Measurements from ENCODE around the gene SLC30A5.
A peak's percentile ranks its signal among the peaks of the same experiment; 100 is the strongest.
"Not testable (repeated sequence)": the region's sequence is repeated elsewhere in the genome, so short reads cannot be mapped to it uniquely, and the experiment has no call there.

The SLC30A5 gene

GRCh38 chr5:69093771-69094482 is at the start of gene SLC30A5:
Gene SLC30A5, plus strand, starts transcription at chr5:69094014. Its CDS starts 242 bp downstream, at chr5:69094256.
- DNase-seq (ENCODE audit: low read depth in 2 of 2) = peak; percentile 97 to 99

DNA sequence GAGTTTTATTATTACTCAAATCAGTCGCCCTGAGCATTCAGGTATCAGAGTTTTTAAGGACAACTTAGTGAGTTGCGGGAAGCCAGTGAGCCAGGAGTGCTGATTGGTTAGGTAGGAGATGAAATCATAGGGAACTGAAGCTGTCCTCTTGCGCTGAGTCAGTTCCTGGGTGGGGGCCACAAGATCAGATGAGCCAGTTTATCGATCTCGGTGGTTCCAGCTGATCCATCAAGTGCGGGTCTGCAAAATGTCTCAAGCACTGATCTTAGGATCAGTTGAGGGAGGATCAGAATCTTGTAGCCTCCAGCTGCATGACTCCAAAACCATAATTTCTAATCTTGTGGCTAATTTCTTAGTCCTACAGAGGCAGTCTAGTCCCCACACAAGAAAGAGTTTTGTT is 48.6 kb upstream of the SLC30A5 start:
- DNase-seq (ENCODE audit: low read depth in 2 of 2) = not testable (repeated sequence)

GRCh38 chr5:69046375-69046957 is 47.3 kb upstream of the SLC30A5 start:
- no peak for DNase-seq (ENCODE audit: low read depth in 2 of 2)

- DNase-seq (ENCODE audit: low read depth in 2 of 2) = no peak
Measured at GRCh38 chr5:69048230-69048629, 45.6 kb upstream of the SLC30A5 start.

- no peak for DNase-seq (ENCODE audit: low read depth in 2 of 2)
Measured at GRCh38 chr5:69049151-69049550, 44.7 kb upstream of the SLC30A5 start.

DNA sequence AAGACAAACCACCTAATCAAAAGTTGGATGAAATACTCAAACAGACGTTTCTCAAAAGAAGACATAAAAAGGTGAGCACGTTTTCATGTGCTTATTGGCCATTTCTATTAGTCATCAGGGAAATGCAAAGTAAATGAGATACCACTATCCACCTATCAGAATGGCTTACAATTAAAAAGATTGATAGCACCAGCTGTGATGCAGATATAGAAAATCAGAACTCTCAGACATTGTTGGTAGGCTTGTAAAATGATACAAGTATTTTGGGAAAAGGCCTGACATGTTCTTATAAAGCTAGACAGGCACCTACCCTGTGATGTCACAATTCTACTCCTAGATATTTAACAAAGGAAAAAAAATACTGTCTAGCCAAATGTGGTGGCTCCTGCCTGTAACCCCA is 44.0 kb upstream of the SLC30A5 start:
- no peak for DNase-seq (ENCODE audit: low read depth in 2 of 2)

DNA sequence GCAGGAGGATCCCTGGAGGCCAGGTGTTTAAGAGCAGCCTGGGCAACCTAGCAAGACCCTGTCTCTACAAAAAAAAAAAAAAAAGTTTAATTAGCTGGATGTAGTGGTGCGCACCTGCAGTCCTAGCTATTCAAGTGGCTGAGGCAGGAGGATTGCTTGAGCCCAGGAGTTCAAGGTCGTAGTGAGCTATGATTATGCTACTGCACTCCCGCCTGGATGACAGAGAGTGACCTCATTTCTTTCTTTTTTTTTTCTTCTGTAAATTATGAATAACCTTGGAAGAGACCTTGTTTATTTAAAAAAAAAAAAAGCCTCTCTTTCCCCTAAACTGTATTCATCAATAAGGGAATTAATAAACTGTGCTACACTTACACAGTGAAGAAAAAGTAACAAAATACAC is 43.6 kb upstream of the SLC30A5 start:
- DNase-seq (ENCODE audit: low read depth in 2 of 2) = no peak

DNA sequence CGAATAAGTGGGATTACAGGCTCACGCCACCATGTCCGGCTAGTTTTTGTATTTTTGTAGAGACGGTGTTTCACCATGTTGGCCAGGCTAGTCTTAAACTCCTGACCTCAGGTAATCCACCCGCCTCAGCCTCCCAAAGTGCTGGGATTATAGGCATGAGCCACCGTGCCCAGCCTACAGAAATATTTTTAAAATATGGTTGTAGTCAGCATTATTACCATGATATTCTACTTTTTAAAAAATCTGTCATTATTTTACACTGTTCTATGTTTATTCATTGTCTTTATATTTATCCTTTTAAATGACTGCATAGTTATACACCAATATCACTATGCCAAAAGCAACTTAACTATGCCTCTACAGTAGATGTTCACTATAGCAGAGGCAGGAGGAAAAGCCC is 41.6 kb upstream of the SLC30A5 start:
- DNase-seq (ENCODE audit: low read depth in 2 of 2) = no peak

- no peak for DNase-seq (ENCODE audit: low read depth in 2 of 2)
Measured at GRCh38 chr5:69074664-69075521, 18.9 kb upstream of the SLC30A5 start.

DNA sequence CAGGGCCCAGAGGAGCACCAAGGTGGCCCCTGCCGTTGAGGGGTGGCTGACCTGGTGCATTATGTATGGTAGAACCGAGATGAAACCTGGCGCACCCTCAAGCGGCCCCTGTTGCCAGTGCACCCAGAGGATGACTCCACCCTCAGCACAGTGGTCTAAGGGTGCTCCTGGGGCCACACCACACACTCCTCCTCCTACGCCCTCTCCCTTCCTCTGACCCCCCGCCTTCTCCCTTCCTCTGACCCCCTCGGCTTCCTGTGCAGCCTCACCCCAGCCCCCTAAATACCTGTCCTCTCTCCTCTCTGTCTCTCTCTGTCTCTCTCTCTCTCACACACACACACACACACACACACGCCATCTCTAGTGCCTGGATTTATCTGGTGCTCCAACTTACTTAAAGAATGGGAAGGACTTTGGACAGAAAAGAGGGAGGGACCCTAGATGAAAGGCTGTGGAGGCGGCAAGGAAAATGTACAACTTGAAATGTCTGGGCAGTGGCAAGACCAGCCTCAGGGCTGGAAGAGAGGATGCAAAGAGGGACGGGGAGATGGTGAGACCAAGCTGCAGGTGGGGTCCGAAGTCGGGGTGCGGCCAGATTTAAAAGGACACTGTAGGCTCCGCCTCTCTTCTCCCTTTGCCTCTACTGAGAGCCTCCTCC is 18.2 kb upstream of the SLC30A5 start:
- DNase-seq (ENCODE audit: low read depth in 2 of 2) = no peak

DNA sequence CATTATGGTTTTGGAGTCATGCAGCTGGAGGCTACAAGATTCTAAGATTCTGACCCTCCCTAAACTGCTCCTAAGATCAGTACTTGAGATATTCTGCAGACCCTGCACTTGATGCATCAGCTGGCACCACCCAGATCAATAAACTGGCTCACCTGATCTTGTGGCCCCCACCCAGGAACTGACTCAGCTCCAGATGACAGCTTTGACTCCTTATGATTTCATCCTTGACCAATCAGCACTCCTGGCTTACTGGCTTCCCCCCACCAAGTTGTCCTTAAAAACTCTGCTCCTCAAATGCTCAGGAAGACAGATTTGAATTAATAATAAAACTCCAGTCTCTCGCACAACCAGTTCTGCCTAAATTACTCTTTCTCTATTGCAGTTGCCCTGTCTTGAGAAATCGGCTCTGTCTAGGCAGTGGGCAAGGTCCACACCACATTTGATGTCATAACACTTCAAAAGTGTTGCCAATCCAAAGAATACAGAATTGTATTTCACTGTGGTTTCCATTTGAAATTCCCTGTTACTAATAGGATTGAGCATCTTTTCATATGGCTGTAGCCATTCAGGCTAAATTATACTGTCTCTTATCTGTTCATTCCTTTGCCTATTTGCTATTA is 14.8 kb upstream of the SLC30A5 start:
- no peak for DNase-seq (ENCODE audit: low read depth in 2 of 2)

- no peak for DNase-seq (ENCODE audit: low read depth in 2 of 2)
Measured at GRCh38 chr5:69079556-69079955, 14.3 kb upstream of the SLC30A5 start.

- DNase-seq (ENCODE audit: low read depth in 2 of 2) = no peak
Measured at GRCh38 chr5:69083412-69083811, 10.4 kb upstream of the SLC30A5 start.

- no peak for DNase-seq (ENCODE audit: low read depth in 2 of 2)
Measured at GRCh38 chr5:69084195-69084594, 9.6 kb upstream of the SLC30A5 start.

DNA sequence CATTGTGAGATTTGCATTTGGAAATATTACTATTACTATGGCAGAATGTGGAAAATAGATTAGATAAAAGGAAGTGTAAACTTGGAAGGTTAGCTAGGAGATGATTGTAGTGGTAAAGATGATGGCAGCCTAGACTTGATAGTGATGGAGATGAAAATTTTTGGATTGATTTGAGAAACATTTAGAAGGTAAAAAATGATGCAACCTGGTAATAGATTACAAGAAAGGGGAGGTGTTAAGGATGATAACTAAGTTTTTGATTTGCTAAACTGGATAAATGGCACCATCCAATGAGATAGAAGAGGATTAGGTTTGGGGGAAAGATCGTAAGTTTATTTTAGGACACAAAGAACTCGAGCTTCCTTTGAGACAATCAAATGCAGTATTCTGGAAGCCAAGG is 8.9 kb upstream of the SLC30A5 start:
- no peak for DNase-seq (ENCODE audit: low read depth in 2 of 2)

DNA sequence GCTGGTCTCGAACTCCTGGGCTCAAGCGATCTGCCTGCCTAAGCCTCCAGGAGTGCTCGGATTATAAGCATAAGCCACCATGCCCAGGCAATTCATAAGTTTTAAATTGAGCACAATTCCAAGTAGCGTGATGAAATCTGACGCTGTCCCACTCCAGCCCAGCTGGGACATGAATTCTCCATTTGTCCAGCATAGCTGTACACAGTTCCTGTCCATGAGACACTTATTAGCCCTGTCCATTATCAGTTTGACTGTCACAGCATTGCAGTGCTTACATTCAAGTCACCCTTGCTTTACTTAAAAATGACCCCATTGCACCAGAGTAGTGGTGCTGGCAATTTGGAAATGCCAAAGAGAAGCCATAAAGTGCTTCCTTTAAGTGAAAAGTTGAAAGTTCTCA is 7.6 kb upstream of the SLC30A5 start:
- DNase-seq (ENCODE audit: low read depth in 2 of 2) = no peak

DNA sequence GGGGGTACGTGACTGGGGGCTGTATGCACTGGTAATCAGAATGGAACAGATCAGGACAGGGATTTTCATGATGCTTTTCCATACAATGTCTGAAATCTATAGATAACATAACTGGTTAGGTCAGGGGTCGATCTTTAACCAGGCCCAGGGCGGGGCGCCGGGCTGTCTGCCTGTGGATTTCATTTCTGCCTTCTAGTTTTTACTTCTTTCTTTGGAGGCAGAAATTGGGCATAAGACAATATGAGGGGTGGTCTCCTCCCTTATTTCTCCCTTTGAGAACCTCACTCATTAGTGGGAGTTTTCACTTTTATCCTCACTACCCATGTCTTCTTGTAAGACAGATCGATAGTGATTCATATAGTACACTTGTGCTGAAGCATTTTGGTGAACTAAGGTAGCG is 5.8 kb upstream of the SLC30A5 start:
- DNase-seq (ENCODE audit: low read depth in 2 of 2) = not testable (repeated sequence)

- DNase-seq (ENCODE audit: low read depth in 2 of 2) = no peak
Measured at GRCh38 chr5:69090158-69090557, 3.7 kb upstream of the SLC30A5 start.

DNA sequence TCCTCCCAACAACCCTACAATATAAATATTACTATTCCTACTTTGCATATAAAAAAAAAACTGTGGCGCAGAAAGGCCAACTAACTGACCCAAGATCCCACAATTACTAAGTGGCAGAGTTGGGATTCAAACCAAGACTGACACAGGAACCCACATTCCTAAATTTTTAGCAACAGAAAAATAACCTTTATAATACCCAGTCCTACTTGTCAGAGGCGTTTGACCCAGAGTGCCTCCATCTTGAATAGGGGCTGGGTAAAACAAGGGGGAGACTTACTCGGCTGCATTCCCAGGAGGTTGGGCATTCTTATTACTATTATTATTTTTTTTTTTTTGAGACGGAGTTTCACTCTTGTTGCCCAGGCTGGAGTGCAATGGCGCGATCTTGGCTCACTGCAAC is 2.0 kb upstream of the SLC30A5 start:
- no peak for DNase-seq (ENCODE audit: low read depth in 2 of 2)

GRCh38 chr5:69092969-69093368 is 845 bp upstream of the SLC30A5 start:
- DNase-seq (ENCODE audit: low read depth in 2 of 2) = no peak

GRCh38 chr5:69099302-69099701 is 5.5 kb downstream of the SLC30A5 start:
- no peak for DNase-seq (ENCODE audit: low read depth in 2 of 2)

- no peak for DNase-seq (ENCODE audit: low read depth in 2 of 2)
Measured at GRCh38 chr5:69103521-69103920, 9.7 kb downstream of the SLC30A5 start.

All from stimulated activated CD8-positive, alpha-beta memory T cell treated with anti-CD3 and anti-CD28 coated beads, Interleukin-15, amount 100 ng/mL, for 4 hours (primary cell).